ENCODE data around the gene ZIC1.

DNA sequence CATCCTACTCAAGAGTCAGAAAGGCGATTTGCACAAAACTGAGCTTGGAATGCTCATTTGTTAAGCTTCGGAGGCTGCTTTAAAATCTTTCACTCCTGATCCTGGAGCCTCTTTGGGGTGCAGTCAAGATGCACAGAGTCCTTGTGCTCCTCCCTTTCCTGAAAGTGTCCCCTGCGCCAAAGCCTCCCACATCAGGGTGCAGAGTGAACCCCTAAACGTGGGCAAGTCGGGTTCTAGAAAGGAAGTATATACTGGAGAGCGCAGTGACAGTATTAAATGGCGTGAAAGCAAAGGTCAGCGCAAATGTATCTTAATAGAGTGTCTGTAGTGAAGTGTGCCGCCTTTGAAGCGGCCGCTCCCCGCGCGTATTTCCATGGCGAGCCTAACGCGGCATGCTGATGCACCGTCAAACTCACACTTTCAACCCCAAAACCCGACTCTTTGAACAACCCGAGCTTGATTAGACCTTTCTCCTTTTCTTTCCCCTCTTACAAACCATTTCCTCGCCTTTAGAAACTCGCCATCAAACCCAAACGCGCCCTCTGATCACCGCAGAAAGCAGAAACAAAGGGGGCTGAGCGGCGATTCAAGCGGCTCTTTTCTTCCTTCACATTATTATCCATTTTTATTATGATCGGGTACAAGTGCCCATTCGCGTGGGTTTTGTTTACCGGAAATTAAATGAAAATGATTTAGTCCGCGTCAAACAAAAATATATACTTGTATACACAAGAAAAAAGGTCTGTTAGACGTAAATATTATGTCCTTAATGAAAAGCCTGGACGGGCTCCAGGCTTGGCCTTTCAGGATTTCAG lies 21.1 kb upstream of the ZIC1 start:
- TF ChIP-seq POLR2A (IDR thresholded peaks at IDR 0.05) = no peak
- TF ChIP-seq, protein P1, sequence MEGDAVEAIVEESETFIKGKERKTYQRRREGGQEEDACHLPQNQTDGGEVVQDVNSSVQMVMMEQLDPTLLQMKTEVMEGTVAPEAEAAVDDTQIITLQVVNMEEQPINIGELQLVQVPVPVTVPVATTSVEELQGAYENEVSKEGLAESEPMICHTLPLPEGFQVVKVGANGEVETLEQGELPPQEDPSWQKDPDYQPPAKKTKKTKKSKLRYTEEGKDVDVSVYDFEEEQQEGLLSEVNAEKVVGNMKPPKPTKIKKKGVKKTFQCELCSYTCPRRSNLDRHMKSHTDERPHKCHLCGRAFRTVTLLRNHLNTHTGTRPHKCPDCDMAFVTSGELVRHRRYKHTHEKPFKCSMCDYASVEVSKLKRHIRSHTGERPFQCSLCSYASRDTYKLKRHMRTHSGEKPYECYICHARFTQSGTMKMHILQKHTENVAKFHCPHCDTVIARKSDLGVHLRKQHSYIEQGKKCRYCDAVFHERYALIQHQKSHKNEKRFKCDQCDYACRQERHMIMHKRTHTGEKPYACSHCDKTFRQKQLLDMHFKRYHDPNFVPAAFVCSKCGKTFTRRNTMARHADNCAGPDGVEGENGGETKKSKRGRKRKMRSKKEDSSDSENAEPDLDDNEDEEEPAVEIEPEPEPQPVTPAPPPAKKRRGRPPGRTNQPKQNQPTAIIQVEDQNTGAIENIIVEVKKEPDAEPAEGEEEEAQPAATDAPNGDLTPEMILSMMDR (IDR thresholded peaks at IDR 0.05) = no peak
- no peak for TF ChIP-seq EP300 (IDR thresholded peaks at IDR 0.05)
